ENCODE measurements around the gene SERPINB10. TPM values are rescaled to one million over a fixed set of nuclear protein-coding genes. Genes with fewer than 3 reads are reported as not detected.

Gene SERPINB10, protein sequence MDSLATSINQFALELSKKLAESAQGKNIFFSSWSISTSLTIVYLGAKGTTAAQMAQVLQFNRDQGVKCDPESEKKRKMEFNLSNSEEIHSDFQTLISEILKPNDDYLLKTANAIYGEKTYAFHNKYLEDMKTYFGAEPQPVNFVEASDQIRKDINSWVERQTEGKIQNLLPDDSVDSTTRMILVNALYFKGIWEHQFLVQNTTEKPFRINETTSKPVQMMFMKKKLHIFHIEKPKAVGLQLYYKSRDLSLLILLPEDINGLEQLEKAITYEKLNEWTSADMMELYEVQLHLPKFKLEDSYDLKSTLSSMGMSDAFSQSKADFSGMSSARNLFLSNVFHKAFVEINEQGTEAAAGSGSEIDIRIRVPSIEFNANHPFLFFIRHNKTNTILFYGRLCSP
- total RNA-seq (2022) (not detected in 2 replicates), Bru-seq, nascent RNA (not detected), BruChase-seq, experiment 1, labeled RNA remaining after a 2-hour chase (not detected), BruChase-seq, experiment 2, labeled RNA remaining after a 6-hour chase (not detected)
- long read RNA-seq, result 0 reads

DNA sequence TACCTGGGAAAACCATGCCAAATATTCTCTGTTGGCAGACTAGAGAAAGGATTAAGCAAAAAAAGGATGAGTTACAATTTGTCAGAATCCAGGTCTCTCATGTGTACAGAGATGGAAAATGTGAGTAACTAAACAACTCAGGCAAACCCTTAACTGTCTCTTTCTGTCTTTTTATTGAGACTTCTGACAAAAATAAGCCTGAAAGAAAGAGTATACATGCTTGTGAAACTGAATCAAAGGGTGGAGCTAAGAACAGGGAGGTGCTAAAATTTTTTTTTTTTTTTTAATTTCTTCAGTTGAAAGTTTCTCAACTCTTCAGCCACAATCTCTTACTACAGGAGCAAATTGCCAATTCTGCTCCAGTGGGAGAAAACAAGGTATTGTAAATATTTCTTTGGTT is at the start of gene SERPINB10:
Gene SERPINB10, plus strand, starts transcription at position 295 of the 400 bp plus-strand sequence. CDS start 7,553 bp downstream, outside the sequence.
- no peak within 1 kb of the TSS for H3K4me3 ChIP-seq (ENCODE audit: low read depth, low read length)
- CTCF ChIA-PET, result no interaction called here
- no peak within 1 kb of the TSS for H3K27ac Mint-ChIP-seq (ENCODE audit: unreplicated experiment)
- no peak within 1 kb of the TSS for H3K4me3 Mint-ChIP-seq (ENCODE audit: unreplicated experiment)
- POLR2A ChIA-PET, result no interaction called here
- BruUV-seq (replicated peaks), result no TSS peak
- no peaks in the 10 kb centered on the region for H3K4me1 ChIP-seq
- H3K36me3 Mint-ChIP-seq (ENCODE audit: insufficient read depth, unreplicated experiment), result no peaks in the 10 kb centered on the region
- no peaks in the 10 kb centered on the region for H3K4me1 Mint-ChIP-seq (ENCODE audit: low read depth, unreplicated experiment)
- no peaks in the 10 kb centered on the region for H3K27me3 ChIP-seq (replicated peaks; ENCODE audit: control insufficient read depth, insufficient read depth, low read length)
- no peaks in the 10 kb centered on the region for H3K9me3 Mint-ChIP-seq (ENCODE audit: unreplicated experiment)
- no peaks in the 10 kb centered on the region for H3K36me3 ChIP-seq (ENCODE audit: control insufficient read depth, insufficient read depth, low read length)
- no peaks in the 10 kb centered on the region for H3K27me3 Mint-ChIP-seq (ENCODE audit: insufficient read depth, unreplicated experiment)
- intact Hi-C loops (cut with micrococcal nuclease; ENCODE audit: unreplicated experiment), result no loop called here
- DNase-seq, result no peak
- no peaks in the 10 kb centered on the region for H3K9me3 ChIP-seq
- TF ChIP-seq, protein P1, sequence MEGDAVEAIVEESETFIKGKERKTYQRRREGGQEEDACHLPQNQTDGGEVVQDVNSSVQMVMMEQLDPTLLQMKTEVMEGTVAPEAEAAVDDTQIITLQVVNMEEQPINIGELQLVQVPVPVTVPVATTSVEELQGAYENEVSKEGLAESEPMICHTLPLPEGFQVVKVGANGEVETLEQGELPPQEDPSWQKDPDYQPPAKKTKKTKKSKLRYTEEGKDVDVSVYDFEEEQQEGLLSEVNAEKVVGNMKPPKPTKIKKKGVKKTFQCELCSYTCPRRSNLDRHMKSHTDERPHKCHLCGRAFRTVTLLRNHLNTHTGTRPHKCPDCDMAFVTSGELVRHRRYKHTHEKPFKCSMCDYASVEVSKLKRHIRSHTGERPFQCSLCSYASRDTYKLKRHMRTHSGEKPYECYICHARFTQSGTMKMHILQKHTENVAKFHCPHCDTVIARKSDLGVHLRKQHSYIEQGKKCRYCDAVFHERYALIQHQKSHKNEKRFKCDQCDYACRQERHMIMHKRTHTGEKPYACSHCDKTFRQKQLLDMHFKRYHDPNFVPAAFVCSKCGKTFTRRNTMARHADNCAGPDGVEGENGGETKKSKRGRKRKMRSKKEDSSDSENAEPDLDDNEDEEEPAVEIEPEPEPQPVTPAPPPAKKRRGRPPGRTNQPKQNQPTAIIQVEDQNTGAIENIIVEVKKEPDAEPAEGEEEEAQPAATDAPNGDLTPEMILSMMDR (IDR thresholded peaks at IDR 0.05; ENCODE audit: insufficient read depth in 1 of 2, low read depth in 1 of 2, low read length in 1 of 2, severe bottlenecking in 1 of 2, unreplicated experiment in 1 of 2), result no peak

DNA sequence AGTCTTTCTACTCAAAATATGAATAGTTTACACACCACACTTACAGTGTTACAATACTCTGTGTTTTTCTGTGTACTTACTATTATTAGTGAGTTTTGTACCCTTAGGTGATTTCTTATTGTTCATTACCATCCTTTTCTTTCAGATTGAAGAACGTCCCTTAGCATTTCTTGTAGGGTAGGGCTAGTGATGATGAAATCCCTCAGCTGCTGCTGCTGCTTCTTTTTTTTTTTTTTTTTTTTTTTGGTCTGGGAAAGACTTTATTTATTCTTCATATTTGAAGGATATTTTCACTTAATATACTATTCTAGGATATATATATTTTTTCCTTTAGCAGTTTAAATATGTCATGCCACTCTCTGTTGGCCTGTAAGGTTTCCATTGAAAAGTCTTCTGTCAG is 49.3 kb upstream of the SERPINB10 start:
- DNase-seq, result no peak
- TF ChIP-seq, protein P1 (IDR thresholded peaks at IDR 0.05; ENCODE audit: insufficient read depth in 1 of 2, low read depth in 1 of 2, low read length in 1 of 2, severe bottlenecking in 1 of 2, unreplicated experiment in 1 of 2), result no peak
- Mint-ChIP-seq H3K36me3 (ENCODE audit: insufficient read depth, unreplicated experiment) (no peaks in the 10 kb centered on the region), H3K4me3 (ENCODE audit: unreplicated experiment) (no peak overlapping the region), H3K4me1 (ENCODE audit: low read depth, unreplicated experiment) (no peaks in the 10 kb centered on the region), H3K9me3 (ENCODE audit: unreplicated experiment) (no peaks in the 10 kb centered on the region), H3K27ac (ENCODE audit: unreplicated experiment) (no peak overlapping the region), H3K27me3 (ENCODE audit: insufficient read depth, unreplicated experiment) (peaks cover 2% of the 10 kb centered on the region)
- Histone ChIP-seq H3K4me1 (no peaks in the 10 kb centered on the region), H3K9me3 (no peaks in the 10 kb centered on the region), H3K36me3 (ENCODE audit: control insufficient read depth, insufficient read depth, low read length) (no peaks in the 10 kb centered on the region), H3K4me3 (ENCODE audit: low read depth, low read length) (no peak overlapping the region), H3K27me3 (replicated peaks; ENCODE audit: control insufficient read depth, insufficient read depth, low read length) (no peaks in the 10 kb centered on the region)
- BruUV-seq (replicated peaks), result no TSS peak
- intact Hi-C loops (cut with micrococcal nuclease; ENCODE audit: unreplicated experiment), result no loop called here
- ChIA-PET POLR2A (no interaction called here), CTCF (no interaction called here)

DNA sequence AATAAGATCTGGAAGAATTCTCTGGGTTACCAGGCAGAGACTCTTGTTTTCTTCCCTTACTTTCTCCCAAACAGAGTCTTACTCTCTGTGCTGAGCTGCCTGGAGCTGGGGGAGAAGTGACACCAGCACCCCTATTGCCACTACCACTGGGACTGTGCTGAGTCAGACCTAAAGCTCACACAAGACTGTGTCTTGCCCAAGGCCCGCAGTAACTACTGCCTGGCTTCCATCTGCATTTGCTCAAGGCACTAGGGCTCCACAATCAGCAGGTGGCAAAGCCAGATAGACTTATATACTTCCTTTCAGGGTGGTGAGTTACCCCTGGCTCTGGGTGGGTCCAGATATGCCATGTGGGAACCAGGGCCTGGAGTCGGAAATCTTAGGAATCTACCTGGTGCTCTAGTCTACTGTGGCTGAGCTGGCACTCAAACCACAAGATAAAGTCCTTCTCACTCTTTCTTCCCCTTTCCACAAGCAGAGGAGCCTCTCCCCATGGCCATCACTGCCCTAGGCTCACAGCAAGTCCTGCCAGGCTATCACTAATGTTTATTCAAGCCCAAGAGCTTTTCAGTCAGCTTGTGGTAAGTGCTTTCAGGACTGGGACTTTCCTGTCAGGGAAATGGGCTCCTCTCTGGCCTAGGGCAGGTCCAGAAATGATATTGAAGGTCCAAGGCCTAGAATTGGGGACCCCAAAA is 47.8 kb upstream of the SERPINB10 start:
- intact Hi-C loops (cut with micrococcal nuclease; ENCODE audit: unreplicated experiment), result no loop called here
- H3K4me3 Mint-ChIP-seq (ENCODE audit: unreplicated experiment), result no peak overlapping the region
- POLR2A ChIA-PET, result no interaction called here
- Histone ChIP-seq H3K27me3 (replicated peaks; ENCODE audit: control insufficient read depth, insufficient read depth, low read length) (no peaks in the 10 kb centered on the region), H3K9me3 (no peaks in the 10 kb centered on the region), H3K4me1 (no peaks in the 10 kb centered on the region), H3K36me3 (ENCODE audit: control insufficient read depth, insufficient read depth, low read length) (no peaks in the 10 kb centered on the region), H3K4me3 (ENCODE audit: low read depth, low read length) (no peak overlapping the region)
- H3K27ac Mint-ChIP-seq (ENCODE audit: unreplicated experiment), result no peak overlapping the region
- no peaks in the 10 kb centered on the region for H3K4me1 Mint-ChIP-seq (ENCODE audit: low read depth, unreplicated experiment)
- no TSS peak for BruUV-seq (replicated peaks)
- CTCF ChIA-PET, result no interaction called here
- DNase-seq, result no peak
- no peaks in the 10 kb centered on the region for H3K27me3 Mint-ChIP-seq (ENCODE audit: insufficient read depth, unreplicated experiment)
- TF ChIP-seq, protein P1 (IDR thresholded peaks at IDR 0.05; ENCODE audit: insufficient read depth in 1 of 2, low read depth in 1 of 2, low read length in 1 of 2, severe bottlenecking in 1 of 2, unreplicated experiment in 1 of 2), result no peak
- H3K9me3 Mint-ChIP-seq (ENCODE audit: unreplicated experiment), result no peaks in the 10 kb centered on the region
- H3K36me3 Mint-ChIP-seq (ENCODE audit: insufficient read depth, unreplicated experiment), result no peaks in the 10 kb centered on the region

Data from Caco-2 (cell line).